Measurements from ENCODE around the gene GOLT1A. TPM values are rescaled to one million over a fixed set of nuclear protein-coding genes. Genes with fewer than 3 reads are reported as not detected.

GOLT1A gene
- total RNA-seq, 1 donor from 2014 or later = not detected

DNA sequence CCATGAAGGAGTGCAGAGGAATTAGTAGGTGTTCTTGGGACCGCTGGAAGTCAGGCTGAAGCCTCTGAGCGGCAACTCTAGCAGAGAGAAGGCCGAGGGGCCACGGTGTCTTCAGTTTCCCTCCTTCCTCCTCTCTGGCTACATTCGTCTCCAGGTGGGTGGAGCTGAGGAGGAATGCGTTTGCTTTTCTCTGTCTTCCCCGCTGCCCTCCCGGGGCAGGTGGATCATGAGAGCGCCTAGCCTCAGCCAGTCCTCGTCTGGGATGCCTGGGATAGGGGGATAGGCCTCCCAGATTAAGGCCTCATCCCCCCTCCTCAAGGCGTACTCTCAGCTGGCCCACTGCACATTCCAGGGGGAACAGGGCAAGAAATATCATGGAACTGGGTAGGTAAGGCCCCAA lies 7.5 kb upstream of the GOLT1A start:
- H3K9me3 Mint-ChIP-seq (ENCODE audit: low read depth) = no peaks in the 10 kb centered on the region
- no peak overlapping the region for H3K4me3 Mint-ChIP-seq (ENCODE audit: unreplicated experiment)
- no peaks in the 10 kb centered on the region for H3K36me3 Mint-ChIP-seq (ENCODE audit: low read depth)
- peaks cover 8% of the 10 kb centered on the region for H3K27me3 Mint-ChIP-seq (ENCODE audit: low read depth)
- H3K4me1 Mint-ChIP-seq (ENCODE audit: low read depth) = peaks cover 3% of the 10 kb centered on the region
- no peak overlapping the region for H3K27ac Mint-ChIP-seq (ENCODE audit: unreplicated experiment)
- no peak for DNase-seq (ENCODE audit: low spot score)
- TF ChIP-seq, protein P1, sequence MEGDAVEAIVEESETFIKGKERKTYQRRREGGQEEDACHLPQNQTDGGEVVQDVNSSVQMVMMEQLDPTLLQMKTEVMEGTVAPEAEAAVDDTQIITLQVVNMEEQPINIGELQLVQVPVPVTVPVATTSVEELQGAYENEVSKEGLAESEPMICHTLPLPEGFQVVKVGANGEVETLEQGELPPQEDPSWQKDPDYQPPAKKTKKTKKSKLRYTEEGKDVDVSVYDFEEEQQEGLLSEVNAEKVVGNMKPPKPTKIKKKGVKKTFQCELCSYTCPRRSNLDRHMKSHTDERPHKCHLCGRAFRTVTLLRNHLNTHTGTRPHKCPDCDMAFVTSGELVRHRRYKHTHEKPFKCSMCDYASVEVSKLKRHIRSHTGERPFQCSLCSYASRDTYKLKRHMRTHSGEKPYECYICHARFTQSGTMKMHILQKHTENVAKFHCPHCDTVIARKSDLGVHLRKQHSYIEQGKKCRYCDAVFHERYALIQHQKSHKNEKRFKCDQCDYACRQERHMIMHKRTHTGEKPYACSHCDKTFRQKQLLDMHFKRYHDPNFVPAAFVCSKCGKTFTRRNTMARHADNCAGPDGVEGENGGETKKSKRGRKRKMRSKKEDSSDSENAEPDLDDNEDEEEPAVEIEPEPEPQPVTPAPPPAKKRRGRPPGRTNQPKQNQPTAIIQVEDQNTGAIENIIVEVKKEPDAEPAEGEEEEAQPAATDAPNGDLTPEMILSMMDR (IDR thresholded peaks at IDR 0.05) = no peak

DNA sequence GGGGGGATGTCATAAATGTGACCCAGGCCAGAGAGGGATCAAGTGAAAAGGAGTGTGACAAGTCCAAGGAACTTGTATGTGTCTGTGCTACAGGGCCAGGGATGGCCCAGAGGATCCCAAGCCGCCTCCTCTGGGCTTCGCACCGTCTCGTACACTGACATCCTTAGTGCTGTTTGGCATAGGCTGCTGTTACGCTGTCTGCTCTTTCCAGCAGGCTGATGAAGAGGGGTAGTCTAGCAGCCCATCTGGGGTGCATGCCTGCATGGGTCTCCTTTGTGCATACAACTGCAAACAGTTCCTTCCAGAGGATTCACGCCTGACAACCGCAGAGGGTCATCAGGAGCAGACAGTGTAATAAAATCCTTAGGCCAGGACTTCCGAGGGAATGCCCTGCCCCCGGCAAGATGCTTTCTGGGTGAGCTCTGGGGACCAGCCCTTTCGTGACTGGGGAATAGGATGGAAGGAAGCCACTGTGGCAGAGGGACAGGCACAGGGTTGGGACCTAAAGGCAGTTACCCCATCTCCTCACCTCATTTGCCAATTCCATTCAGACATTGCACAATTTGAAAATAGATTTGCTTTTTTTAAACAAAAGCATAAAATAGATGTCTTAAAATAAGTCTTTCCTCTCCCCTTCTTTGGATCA lies 6.3 kb upstream of the GOLT1A start:
- H3K4me1 Mint-ChIP-seq (ENCODE audit: low read depth) = no peaks in the 10 kb centered on the region
- H3K27ac Mint-ChIP-seq (ENCODE audit: unreplicated experiment) = no peak overlapping the region
- H3K4me3 Mint-ChIP-seq (ENCODE audit: unreplicated experiment) = no peak overlapping the region
- TF ChIP-seq, protein P1 (IDR thresholded peaks at IDR 0.05) = no peak
- DNase-seq (ENCODE audit: low spot score) = no peak
- H3K27me3 Mint-ChIP-seq (ENCODE audit: low read depth) = peaks cover 14% of the 10 kb centered on the region
- H3K9me3 Mint-ChIP-seq (ENCODE audit: low read depth) = no peaks in the 10 kb centered on the region
- no peaks in the 10 kb centered on the region for H3K36me3 Mint-ChIP-seq (ENCODE audit: low read depth)

- TF ChIP-seq, protein P1 (IDR thresholded peaks at IDR 0.05) = no peak
- Mint-ChIP-seq H3K4me3 (ENCODE audit: unreplicated experiment) (no peak overlapping the region), H3K27ac (ENCODE audit: unreplicated experiment) (no peak overlapping the region), H3K4me1 (ENCODE audit: low read depth) (peaks cover 6% of the 10 kb centered on the region), H3K36me3 (ENCODE audit: low read depth) (no peaks in the 10 kb centered on the region), H3K9me3 (ENCODE audit: low read depth) (no peaks in the 10 kb centered on the region), H3K27me3 (ENCODE audit: low read depth) (peaks cover 19% of the 10 kb centered on the region)
- DNase-seq (ENCODE audit: low spot score) = no peak
Observed at GRCh38 chr1:204218552-204218951, 4.8 kb upstream of the GOLT1A start.

- TF ChIP-seq, protein P1 (IDR thresholded peaks at IDR 0.05) = no peak
- DNase-seq (ENCODE audit: low spot score) = no peak
- Mint-ChIP-seq H3K4me1 (ENCODE audit: low read depth) (peaks cover 6% of the 10 kb centered on the region), H3K36me3 (ENCODE audit: low read depth) (no peaks in the 10 kb centered on the region), H3K4me3 (ENCODE audit: unreplicated experiment) (no peak overlapping the region), H3K27ac (ENCODE audit: unreplicated experiment) (no peak overlapping the region), H3K9me3 (ENCODE audit: low read depth) (no peaks in the 10 kb centered on the region), H3K27me3 (ENCODE audit: low read depth) (peaks cover 19% of the 10 kb centered on the region)
Observed at GRCh38 chr1:204217648-204218000, 3.8 kb upstream of the GOLT1A start.

GRCh38 chr1:204216880-204217647 lies 3.3 kb upstream of the GOLT1A start:
- H3K4me1 Mint-ChIP-seq (ENCODE audit: low read depth) = peaks cover 6% of the 10 kb centered on the region
- no peak for DNase-seq (ENCODE audit: low spot score)
- peaks cover 19% of the 10 kb centered on the region for H3K27me3 Mint-ChIP-seq (ENCODE audit: low read depth)
- no peaks in the 10 kb centered on the region for H3K9me3 Mint-ChIP-seq (ENCODE audit: low read depth)
- H3K36me3 Mint-ChIP-seq (ENCODE audit: low read depth) = no peaks in the 10 kb centered on the region
- H3K27ac Mint-ChIP-seq (ENCODE audit: unreplicated experiment) = no peak overlapping the region
- no peak overlapping the region for H3K4me3 Mint-ChIP-seq (ENCODE audit: unreplicated experiment)
- TF ChIP-seq, protein P1 (IDR thresholded peaks at IDR 0.05) = no peak

Data from chondrocyte (in vitro differentiated cells).